ENCODE results near the gene RHOB.

RHOB gene

DNA sequence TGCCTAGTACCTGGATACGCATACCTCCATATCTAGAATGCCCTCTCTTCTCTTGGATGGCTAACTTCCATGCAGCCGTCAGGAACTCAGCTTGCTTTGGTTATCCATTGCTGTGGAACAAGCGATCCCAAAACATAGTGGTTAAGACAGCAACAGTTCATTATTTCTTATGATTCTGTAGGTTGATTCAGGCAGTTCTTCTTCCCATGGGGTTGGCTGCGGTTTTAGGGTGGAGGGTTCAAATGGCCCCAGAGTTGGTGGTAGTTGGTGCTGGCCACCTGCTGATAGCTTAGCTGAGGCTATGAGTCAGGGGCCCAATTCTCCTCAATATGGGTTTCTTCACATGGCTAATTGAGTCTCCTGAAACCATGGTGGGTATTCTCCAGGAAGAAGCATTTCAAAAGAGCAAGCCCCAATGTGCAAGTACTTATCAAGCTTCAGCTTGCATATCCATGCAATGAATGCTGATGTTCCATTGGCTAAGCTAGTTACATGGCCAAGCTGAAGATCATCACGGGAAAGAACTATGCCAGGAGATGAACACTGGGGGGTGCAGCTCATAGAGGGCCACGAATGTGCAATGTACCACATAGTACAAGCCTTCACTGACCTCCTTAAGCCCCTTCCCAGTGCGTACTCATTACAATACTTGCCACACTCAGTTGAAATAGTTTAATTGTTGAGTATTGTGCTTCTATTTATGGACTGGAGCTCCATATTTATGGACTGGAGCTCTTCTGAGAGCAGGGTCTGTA lies 10.0 kb upstream of the RHOB start:
- no peak for DNase-seq (ENCODE audit: low read depth in 3 of 3)

DNA sequence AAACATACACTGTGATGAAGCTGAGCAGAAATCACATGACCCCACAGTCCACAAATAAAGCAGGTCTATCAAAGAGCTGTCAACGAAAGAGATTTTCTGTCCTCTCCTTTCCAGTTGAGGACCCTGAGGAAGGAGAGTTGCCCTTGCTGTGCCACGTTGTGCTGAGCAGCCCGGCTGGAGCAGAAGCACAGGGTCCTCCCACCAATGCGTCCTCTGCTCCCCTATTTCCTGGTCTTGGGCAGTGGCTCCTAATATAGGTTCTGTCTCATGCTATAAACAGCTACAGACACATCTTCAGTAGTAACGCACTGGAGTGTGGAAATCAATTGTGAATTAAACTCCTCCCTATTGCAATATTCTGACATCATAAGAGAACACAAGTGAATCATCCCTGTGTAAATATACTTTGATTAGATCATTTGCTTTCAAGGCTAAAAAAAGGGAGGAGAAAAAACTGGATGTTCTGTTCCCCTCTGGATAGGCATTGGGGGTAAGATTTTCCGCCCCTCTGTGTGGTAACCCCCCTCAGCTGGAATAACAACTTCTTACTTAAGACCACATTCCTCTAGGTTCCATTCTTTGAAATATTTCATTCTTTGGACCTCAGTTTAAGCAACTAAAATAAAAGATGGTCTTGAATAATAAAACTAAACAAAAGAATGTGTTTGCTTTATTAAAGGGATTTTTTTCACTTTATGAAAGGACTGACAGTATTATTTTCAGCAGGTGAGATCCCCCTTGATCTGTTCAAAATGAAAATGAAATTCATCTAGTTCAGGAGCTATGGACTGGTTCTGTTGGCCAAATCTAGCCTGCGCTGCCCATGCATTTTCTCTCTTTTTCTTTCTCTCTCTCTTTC lies 8.3 kb upstream of the RHOB start:
- DNase-seq (ENCODE audit: low read depth in 3 of 3): no peak

GRCh38 chr2:20439193-20439475 lies 7.7 kb upstream of the RHOB start:
- DNase-seq (ENCODE audit: low read depth in 3 of 3): no peak

- no peak for DNase-seq (ENCODE audit: low read depth in 3 of 3)
These were observed 7.4 kb upstream of the RHOB start for GRCh38 chr2:20439503-20439902.

GRCh38 chr2:20440001-20440560 lies 6.8 kb upstream of the RHOB start:
- no peak for DNase-seq (ENCODE audit: low read depth in 3 of 3)

DNA sequence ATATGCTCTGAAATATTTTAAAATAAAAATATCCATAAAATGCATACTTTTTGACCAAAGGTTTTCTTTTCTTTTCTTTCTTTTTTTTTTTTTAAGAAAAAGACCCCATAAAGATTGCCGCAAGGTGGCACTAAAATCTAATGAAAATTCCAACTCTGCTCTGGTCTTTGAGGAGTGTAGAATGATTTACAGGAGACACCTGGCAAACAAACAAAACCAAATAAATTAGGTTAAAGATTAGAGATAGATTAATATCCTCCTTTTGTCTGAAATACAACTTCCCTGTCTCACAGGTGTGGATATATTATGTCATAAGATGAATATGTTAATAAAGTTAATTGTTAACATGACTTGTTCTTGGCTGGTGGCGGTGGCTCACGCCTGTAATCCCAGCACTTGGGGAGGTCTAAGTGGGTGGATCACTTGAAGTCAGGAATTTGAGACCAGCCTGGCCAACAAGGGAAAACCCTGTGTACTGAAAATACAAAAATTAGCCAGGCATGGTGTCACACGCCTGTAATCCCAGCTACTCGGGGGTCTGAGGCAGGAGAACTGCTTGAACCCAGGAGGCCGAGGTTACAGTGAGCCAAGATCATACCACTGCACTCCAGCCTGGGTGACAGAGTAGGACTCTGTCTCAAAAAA lies 3.5 kb upstream of the RHOB start:
- no peak for DNase-seq (ENCODE audit: low read depth in 3 of 3)

DNA sequence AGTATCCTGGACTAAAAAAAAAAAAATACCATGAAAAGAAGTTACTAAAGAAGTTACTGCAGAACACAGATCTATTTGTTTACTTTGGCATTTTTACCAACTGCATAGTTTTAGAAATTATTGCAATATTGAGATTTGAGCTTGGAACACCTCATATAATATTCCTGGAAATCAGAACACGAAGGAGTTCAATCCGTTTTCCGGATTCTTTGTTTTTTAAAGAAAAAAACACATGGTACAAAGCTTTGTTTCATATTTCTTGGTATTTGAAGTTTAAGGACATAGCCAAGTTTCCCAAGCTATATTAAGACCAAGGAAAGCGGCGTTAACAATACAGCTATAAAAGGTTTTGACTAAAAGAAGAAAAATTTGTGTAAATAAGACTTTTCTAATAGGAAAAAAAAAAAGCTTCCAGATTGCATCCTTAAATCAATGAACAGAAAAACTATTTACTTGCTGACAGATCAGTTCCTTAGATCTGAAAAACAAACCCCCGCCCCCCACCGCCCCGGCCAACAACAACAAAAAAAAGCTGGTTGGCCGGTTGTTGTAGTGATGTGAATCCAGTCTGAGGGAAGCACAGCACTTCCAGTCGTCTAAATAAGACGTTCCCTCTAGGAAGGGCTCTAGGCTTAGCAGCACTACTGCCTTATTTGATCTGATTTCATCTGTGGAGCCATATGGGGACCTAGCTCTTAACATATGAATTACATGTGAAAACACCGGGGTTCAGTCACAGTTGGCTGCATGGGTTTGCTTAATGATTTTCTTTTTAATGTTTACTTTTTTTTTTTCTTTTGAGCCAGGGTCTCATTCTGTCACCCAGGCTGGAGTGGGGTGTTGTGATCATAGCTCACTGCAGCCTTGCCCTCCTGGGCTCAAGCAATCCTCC lies 2.5 kb upstream of the RHOB start:
- DNase-seq (ENCODE audit: low read depth in 3 of 3): no peak

GRCh38 chr2:20444993-20445910 lies 1.6 kb upstream of the RHOB start:
- DNase-seq (ENCODE audit: low read depth in 3 of 3): no peak

DNA sequence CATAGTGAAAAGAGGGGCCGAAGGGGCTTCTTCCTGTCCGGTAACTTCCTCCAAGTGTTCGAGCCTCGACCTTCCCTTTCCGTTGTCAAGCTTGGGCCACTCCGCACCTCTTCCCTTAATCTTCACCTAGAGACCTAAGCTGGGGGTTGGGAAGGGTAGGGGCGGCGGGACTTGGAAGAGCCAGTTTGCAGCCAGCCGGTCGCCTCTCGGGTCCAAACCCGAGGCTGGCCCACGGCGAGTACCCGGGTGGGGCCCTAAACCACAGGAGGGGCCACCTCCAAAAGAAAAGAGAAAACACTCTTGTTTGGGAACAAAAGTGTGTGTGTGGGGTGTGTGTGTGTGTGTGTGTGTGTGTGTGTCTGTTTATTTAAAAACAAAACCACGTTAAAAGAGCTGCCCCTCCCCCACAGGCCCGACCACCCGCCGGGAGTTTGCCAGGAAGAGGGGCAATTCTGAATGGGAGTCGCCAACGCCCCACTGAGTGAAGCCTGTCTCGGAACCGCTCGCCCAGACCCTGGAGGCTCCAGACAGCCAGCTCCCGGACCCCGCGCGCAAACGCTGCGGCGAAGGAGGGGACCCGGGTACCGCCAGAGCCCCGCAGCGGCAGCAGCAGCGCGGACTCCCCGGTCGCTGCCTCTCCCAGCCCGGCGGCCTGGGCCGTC lies 488 bp upstream of the RHOB start:
- DNase-seq (ENCODE audit: low read depth in 3 of 3): no peak

DNA sequence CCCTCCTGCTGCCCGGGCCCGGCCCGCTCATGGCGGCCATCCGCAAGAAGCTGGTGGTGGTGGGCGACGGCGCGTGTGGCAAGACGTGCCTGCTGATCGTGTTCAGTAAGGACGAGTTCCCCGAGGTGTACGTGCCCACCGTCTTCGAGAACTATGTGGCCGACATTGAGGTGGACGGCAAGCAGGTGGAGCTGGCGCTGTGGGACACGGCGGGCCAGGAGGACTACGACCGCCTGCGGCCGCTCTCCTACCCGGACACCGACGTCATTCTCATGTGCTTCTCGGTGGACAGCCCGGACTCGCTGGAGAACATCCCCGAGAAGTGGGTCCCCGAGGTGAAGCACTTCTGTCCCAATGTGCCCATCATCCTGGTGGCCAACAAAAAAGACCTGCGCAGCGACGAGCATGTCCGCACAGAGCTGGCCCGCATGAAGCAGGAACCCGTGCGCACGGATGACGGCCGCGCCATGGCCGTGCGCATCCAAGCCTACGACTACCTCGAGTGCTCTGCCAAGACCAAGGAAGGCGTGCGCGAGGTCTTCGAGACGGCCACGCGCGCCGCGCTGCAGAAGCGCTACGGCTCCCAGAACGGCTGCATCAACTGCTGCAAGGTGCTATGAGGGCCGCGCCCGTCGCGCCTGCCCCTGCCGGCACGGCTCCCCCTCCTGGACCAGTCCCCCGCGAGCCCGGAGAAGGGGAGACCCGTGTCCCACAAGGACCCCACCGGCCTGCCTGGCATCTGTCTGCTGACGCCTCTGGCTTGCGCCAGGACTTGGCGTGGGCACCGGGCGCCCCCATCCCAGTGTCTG lies 767 bp downstream of the RHOB start:
- no peak for DNase-seq (ENCODE audit: low read depth in 3 of 3)

GRCh38 chr2:20448246-20448976 lies 1.5 kb downstream of the RHOB start:
- no peak for DNase-seq (ENCODE audit: low read depth in 3 of 3)

GRCh38 chr2:20448977-20449306 lies 2.1 kb downstream of the RHOB start:
- DNase-seq (ENCODE audit: low read depth in 3 of 3): no peak

- no peak for DNase-seq (ENCODE audit: low read depth in 3 of 3)
These were observed 2.8 kb downstream of the RHOB start for GRCh38 chr2:20449501-20450200.

DNA sequence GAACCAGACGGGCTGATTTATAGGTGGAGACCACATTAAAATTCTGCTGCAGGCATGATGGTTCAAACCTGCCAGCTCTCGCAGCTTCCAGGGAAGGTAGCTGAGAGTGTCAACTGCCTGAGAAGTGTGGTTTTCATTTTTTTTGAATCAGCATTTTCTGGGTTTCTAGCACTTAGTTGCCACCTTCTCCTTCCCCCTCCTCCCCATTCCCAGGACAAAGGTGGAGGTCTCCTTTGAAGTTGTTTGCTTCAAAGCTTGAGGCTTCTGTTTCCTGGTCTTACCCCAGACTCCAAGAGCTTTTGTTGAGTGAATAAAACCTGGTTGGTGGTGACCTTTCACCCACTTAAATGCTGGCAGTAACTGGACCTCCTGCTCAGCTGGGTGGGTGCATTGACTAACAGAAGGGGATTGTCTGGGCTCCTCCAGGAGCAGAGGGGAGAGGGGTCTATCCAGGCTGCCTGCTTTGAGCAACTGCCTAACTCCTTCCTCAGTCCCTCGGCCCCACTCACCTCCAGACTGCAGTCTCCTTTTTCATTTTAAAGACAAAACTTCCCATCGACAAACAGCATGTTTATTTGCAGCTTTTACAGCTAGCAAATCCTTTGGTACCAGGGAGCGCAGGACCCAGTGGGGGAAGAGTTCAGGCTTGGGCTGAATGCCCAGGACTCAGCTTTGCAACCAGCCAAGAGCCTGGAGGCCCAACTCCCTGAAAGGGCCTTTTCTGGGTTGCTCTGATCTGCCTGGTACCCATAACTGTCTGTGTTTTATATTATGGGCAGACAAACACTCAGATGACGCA lies 3.5 kb downstream of the RHOB start:
- no peak for DNase-seq (ENCODE audit: low read depth in 3 of 3)

DNA sequence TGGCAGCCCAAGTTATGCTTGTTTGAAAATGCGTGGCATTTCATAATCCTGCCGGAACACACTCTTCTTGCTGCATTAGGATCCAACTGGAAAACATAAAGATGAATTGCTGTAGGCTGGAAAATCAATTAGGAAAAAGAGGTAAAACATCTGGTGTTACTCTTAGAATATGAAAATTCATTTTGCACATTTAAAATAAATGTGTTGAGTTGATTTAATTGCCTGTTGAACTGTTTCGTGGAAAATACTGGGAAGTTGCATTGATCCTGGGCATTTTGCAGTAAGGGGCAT lies 4.1 kb downstream of the RHOB start:
- no peak for DNase-seq (ENCODE audit: low read depth in 3 of 3)

DNA sequence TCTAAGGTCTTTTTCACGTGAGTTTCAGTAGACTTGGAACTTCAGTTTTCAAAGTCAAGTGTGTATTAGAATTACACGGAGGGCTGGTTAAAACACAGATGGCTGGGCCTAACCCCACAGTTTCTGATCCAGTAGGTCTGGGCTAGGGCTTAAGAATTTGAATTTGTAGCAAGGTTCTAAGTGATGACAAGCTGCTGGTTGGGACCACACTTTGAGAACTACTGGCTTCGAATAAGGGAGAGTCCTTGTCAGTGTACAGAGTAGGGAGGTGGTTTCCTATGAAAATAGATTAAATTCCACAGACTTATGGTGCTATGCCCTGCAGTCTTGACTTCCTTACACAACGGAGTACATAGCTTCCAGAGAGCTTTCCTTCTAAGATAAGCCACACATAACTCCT lies 4.5 kb downstream of the RHOB start:
- no peak for DNase-seq (ENCODE audit: low read depth in 3 of 3)

GRCh38 chr2:20451761-20452499 lies 5.1 kb downstream of the RHOB start:
- DNase-seq (ENCODE audit: low read depth in 3 of 3): no peak
